Right ventricle myocardium superior (tissue), 1 donor: ENCODE data around the gene ENOPH1. TPM values are rescaled to one million over a fixed set of nuclear protein-coding genes. Genes with fewer than 3 reads are reported as not detected.
A peak's percentile ranks its signal among the peaks of the same experiment; 100 is the strongest.

Experiments
- ATAC-seq: fragments of 200-7000 bp; cut with Tn5 transposase; one replicate; pipeline ENCODE4 v1.9.1; 2020; ENCODE audit warnings: mild to moderate bottlenecking; ENCODE audit not compliant: poor library complexity
- DNase-seq: peaks from one replicate; pipeline ENCODE4 v3.0.0-alpha.2; 2020
- intact Hi-C: fragments of 100-400 bp; cut with DNase I; formaldehyde crosslinking; loops from one replicate; pipeline ENCODE4 v1.11.2; 2022
- total RNA-seq: library from RNA; stranded (reverse); fragmentation: NEBNext Ultra II Directional; extraction: Animal tissue kit (Norgen Biotek cat#: 25700); gene quantifications from one replicate; pipeline ENCODE4 v1.2.1, GENCODE V29; 2021
- donor health status: DM: no; HTN: yes; CAD: no; lungs with severe emphysema.

The ENOPH1 gene
- total RNA-seq, 1 donor from 2014 or later: 12.8 TPM

DNA sequence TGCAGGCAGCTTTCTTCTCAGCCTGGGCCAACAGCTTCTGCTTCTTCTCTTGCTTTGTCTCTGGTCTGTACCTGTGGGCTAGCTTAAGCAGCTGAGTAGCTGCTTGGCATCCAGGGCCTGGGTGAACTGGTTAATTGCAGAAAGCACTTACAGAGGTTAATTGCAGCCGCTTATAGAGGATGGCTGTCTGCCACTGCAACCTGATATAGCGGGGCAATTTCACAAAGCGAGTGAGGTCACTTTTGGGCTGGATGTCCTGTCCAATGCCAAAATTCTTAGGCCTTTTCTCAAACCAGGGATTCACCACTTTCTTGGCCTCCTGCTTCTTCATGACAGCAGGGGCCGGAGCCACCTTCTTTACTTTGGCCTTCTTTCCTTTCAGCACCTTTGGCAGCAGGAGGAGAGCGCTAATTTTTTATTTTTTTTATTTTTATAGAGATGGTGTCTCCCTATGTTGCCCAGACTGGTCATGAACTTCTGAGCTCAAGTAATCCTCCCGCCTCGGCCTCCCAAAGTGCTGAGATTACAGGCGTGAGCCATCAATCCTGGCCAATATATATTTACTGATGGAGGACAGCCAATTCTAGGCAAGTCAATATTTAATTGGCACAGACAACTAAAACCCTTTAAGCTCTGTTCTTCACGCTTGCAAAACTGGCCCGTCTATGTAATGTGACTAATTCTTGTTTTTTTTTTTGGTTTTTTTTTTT, 61.0 kb downstream of the ENOPH1 start:
- intact Hi-C loops: no loop called here
- no peak for DNase-seq
- ATAC-seq: peak; percentile 51

GRCh38 chr4:82493721-82494425, 63.5 kb downstream of the ENOPH1 start:
- intact Hi-C loops: no loop called here

GRCh38 chr4:82495666-82496065, 65.3 kb downstream of the ENOPH1 start:
- ATAC-seq (no peak), DNase-seq (no peak)
- intact Hi-C loops: no loop called here

More at GRCh38 chr4:82493721-82494425, 63.5 kb downstream of the ENOPH1 start:
- no peak for ATAC-seq
- DNase-seq: no peak

DNA sequence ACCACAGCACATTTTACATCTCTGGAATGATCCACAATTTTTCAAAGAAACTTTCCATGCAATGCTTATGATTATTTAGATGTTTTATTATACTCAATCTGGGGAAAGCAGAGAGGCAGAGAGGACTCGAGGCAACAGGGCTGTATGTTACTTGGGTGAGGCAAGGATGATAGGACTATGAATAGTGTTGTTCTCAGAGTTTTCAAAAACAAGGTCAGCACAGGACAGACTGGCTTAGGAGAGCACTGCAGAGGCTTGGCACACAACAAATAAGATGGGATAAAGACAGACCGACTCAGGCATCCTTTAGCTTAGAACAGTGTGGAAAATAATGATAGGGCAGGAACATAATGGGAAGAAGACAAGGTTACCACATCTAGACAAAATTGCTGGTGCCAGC, 66.0 kb downstream of the ENOPH1 start:
- DNase-seq: no peak
- intact Hi-C loops: no loop called here
- no peak for ATAC-seq

- intact Hi-C loops: no loop called here
- no peak for ATAC-seq
- DNase-seq: no peak
Observed at GRCh38 chr4:82499738-82500434, 69.5 kb downstream of the ENOPH1 start.

DNA sequence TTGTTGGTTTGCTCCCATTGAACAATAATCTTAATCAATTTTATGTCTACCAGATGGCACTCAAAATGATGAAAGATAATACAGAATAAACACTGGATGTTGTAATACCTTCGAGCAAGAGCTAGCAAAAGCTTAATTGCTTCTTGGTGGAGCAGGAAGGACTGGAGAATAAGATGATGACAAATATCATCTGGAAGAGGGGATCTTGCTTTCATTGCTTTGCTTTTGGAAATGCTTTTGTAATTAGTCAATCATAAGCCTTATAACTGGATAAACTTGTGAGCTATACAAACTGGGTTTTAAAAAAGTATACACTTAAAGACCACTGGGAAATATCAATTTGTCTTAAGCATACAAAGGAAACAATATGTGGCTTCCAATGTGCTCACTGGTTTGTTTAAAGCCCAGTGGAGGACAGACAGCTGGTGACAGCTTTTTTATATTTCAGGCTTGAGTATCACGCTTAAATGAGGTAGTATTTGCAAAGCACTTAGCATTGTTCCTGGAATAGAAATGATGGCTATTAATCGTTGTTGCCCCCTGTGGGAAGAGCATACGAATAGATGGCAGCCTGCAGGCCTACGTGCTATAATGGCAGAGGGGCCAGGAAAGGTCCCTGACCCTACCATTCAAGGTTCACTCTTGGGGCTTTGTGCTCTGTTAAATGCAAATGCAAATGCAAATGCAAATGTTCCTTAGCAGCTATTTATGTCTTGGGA, 70.2 kb downstream of the ENOPH1 start:
- intact Hi-C loops: no loop called here
- ATAC-seq: peak; percentile 41
- DNase-seq: no peak

- intact Hi-C loops: no loop called here
- DNase-seq: no peak
- ATAC-seq: no peak
Observed at GRCh38 chr4:82501154-82501442, 70.7 kb downstream of the ENOPH1 start.

GRCh38 chr4:82508011-82508410, 77.6 kb downstream of the ENOPH1 start:
- no peak for ATAC-seq
- intact Hi-C loops: no loop called here
- no peak for DNase-seq

GRCh38 chr4:82508806-82509428, 78.5 kb downstream of the ENOPH1 start:
- DNase-seq: no peak
- intact Hi-C loops: no loop called here
- no peak for ATAC-seq

GRCh38 chr4:82510216-82510615, 79.8 kb downstream of the ENOPH1 start:
- ATAC-seq: no peak
- DNase-seq: no peak
- intact Hi-C loops: no loop called here

Other genes with a start within 250 kb of the ENOPH1 start
- 110 TPM for gene HNRNPD, start 56.6 kb upstream of the ENOPH1 start, total RNA-seq
- 104 TPM for gene HNRNPDL, start 128 bp upstream of the ENOPH1 start, total RNA-seq
- 19.4 TPM for gene TMEM150C, start 131.4 kb downstream of the ENOPH1 start, total RNA-seq